ENCODE results near the gene CAV2. TPM values are rescaled to one million over a fixed set of nuclear protein-coding genes. Genes with fewer than 3 reads are reported as not detected.

The CAV2 gene
- total RNA-seq, 2 donors from 2014 or later = 180 to 278 TPM

DNA sequence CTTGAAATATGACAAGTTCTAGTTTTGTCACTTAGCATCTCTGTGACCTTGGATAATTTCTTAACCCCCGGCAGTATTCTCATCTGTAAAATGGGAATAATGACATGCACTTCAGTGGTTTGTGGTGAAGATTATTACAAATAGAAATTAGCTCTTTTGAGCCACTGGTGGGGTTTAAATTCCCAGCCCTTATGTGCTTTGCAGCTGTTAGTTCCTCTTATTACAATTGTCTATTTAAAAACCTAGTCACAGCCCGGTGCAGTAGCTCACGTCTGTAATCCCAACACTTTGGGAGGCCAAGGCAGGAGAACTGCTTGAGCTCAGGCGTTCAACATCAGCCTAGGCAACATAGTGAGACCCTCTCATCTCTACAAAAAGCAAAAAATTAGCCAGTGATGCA is 55.4 kb downstream of the CAV2 start:
- H3K4me1 ChIP-seq = peaks cover 0 to 86% of the 10 kb centered on the region in 2 donors
- H3K27ac ChIP-seq = peak overlapping the region; percentile 41 to 76
- no peak for DNase-seq (ENCODE audit: low spot score)
- no peak overlapping the region for H3K4me3 ChIP-seq
- H3K27me3 ChIP-seq = no peaks in the 10 kb centered on the region
- H3K9me3 ChIP-seq = no peaks in the 10 kb centered on the region
- peaks cover 49% of the 10 kb centered on the region for H3K36me3 ChIP-seq
- TF ChIP-seq, protein P1, sequence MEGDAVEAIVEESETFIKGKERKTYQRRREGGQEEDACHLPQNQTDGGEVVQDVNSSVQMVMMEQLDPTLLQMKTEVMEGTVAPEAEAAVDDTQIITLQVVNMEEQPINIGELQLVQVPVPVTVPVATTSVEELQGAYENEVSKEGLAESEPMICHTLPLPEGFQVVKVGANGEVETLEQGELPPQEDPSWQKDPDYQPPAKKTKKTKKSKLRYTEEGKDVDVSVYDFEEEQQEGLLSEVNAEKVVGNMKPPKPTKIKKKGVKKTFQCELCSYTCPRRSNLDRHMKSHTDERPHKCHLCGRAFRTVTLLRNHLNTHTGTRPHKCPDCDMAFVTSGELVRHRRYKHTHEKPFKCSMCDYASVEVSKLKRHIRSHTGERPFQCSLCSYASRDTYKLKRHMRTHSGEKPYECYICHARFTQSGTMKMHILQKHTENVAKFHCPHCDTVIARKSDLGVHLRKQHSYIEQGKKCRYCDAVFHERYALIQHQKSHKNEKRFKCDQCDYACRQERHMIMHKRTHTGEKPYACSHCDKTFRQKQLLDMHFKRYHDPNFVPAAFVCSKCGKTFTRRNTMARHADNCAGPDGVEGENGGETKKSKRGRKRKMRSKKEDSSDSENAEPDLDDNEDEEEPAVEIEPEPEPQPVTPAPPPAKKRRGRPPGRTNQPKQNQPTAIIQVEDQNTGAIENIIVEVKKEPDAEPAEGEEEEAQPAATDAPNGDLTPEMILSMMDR (IDR thresholded peaks at IDR 0.05) = no peak

DNA sequence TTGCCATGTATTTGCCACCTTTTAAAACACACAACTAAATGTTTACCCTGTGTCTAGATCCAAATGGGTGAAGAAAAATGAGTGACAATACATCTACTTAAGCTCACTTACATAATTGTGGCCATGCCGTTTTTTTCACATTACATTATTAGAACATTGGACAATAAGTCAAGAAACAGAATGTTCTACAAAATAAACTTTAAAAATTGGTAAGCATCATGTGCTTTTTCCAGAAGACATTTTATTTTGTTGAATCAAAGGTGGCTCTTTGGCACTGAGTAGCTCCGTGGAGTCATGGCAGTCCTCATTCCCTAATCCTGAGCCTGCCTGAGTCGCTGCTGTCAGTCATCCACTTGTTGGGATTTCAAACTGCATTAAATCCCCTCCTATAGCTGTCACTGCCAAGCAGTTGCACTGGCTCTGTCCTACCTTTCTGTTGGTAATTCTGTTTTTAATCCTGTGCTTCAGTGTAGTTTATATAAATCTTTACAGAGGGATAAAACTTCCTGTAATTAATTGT is 57.6 kb downstream of the CAV2 start:
- Histone ChIP-seq H3K27ac (peak overlapping the region; percentile 61 to 76), H3K4me1 (peaks cover 0 to 74% of the 10 kb centered on the region in 2 donors), H3K4me3 (no peak overlapping the region), H3K36me3 (peaks cover 52% of the 10 kb centered on the region), H3K27me3 (no peaks in the 10 kb centered on the region), H3K9me3 (no peaks in the 10 kb centered on the region)
- DNase-seq (ENCODE audit: low spot score) = no peak
- TF ChIP-seq, protein P1 (IDR thresholded peaks at IDR 0.05) = no peak

DNA sequence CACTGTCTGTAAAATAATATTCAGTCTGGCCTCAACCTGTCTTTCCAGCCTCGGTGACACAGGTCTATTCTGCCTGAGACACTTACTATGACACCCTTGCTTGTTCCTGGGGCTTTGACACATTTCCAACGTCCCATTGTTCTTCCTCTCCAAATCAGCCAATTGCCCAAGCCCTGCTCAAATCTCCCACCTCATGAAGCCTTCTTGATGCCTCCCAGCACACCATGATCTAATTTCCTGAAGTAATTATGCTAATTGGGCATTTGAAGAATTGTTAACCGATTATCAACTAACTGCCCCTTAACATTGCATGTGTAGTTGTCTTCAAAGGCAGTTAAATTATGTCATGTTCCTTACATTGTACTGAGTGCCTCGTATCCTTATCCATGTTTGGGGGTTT is 58.4 kb downstream of the CAV2 start:
- no peaks in the 10 kb centered on the region for H3K9me3 ChIP-seq
- H3K4me1 ChIP-seq = peaks cover 0 to 66% of the 10 kb centered on the region in 2 donors
- peak overlapping the region; percentile 61 to 76 for H3K27ac ChIP-seq
- H3K36me3 ChIP-seq = peaks cover 45% of the 10 kb centered on the region
- H3K4me3 ChIP-seq = no peak overlapping the region
- TF ChIP-seq, protein P1 (IDR thresholded peaks at IDR 0.05) = no peak
- DNase-seq (ENCODE audit: low spot score) = no peak
- no peaks in the 10 kb centered on the region for H3K27me3 ChIP-seq

Other genes starting within 250 kb of the CAV2 start
- 100 to 1,000 TPM; 396 to 398 TPM for gene CAV1, start 25.3 kb downstream of the CAV2 start, total RNA-seq
- 10 to 100 TPM; 16.1 to 17.5 TPM for gene MET, start 172.5 kb downstream of the CAV2 start, total RNA-seq

Measured in right atrium auricular region (tissue), 2 donors.